Measurements from ENCODE around the gene PABPN1. TPM values are rescaled to one million over a fixed set of nuclear protein-coding genes. Genes with fewer than 3 reads are reported as not detected.
A peak's percentile ranks its signal among the peaks of the same experiment; 100 is the strongest.

The PABPN1 gene
- total and polyA plus RNA-seq, 9 of the 15 experiments (the other 6 are each of a cell fraction or from before 2014, with no cell fraction given) = 32.6 to 388 (median 178) TPM

- TF ChIP-seq POLR3A (IDR thresholded peaks at IDR 0.05; ENCODE audit: borderline replicate concordance, extremely low read depth, insufficient read depth, insufficient read length) = no peak
- TF ChIP-seq NFE2 (IDR thresholded peaks at IDR 0.05; ENCODE audit: low read depth) = peak; percentile 55
- no peak for TF ChIP-seq ZNF263 (CRISPR knock-in tag; IDR thresholded peaks at IDR 0.05; ENCODE audit: borderline replicate concordance)
- no peak for TF ChIP-seq SLC30A9 (CRISPR knock-in tag; IDR thresholded peaks at IDR 0.05)
- no peak for TF ChIP-seq CEBPG (CRISPR knock-in tag; IDR thresholded peaks at IDR 0.05)
- TF ChIP-seq CEBPG (tag; conservative IDR thresholded peaks at IDR 0.05 in 1 of 2, IDR thresholded peaks at IDR 0.05 in 1 of 2) = no peak
- no peak for TF ChIP-seq DIDO1 (tag; IDR thresholded peaks at IDR 0.05; ENCODE audit: low read depth)
- no peak for TF ChIP-seq POLR3G (IDR thresholded peaks at IDR 0.05; ENCODE audit: extremely low read depth, insufficient read length, insufficient replicate concordance)
- TF ChIP-seq HNRNPUL1 (IDR thresholded peaks at IDR 0.05; ENCODE audit: low read length) = no peak
- TF ChIP-seq SREBF1 (IDR thresholded peaks at IDR 0.05; ENCODE audit: borderline replicate concordance, low read depth, low read length) = no peak
- no peak for TF ChIP-seq COPS2 (conservative IDR thresholded peaks at IDR 0.05)
- no peak for TF ChIP-seq ZFPM2 (CRISPR knock-in tag; IDR thresholded peaks at IDR 0.05)
- TF ChIP-seq CHD4 (IDR thresholded peaks at IDR 0.05; ENCODE audit: insufficient read depth, insufficient replicate concordance, low read depth, low read length, poor library complexity, severe bottlenecking) = no peak
- no peak for TF ChIP-seq RUNX1 (IDR thresholded peaks at IDR 0.05; ENCODE audit: low read depth)
- no peak for TF ChIP-seq ELF2 (CRISPR knock-in tag; IDR thresholded peaks at IDR 0.05)
- TF ChIP-seq MYNN (IDR thresholded peaks at IDR 0.05) = no peak
- TF ChIP-seq MYNN (CRISPR knock-in tag; IDR thresholded peaks at IDR 0.05) = no peak
- TF ChIP-seq USF2 (CRISPR knock-in tag; IDR thresholded peaks at IDR 0.05) = no peak
- no peak for TF ChIP-seq MYBL2 (IDR thresholded peaks at IDR 0.05; ENCODE audit: low read depth)
- no peak for TF ChIP-seq MYBL2 (CRISPR knock-in tag; IDR thresholded peaks at IDR 0.05; ENCODE audit: borderline replicate concordance)
- no peak for TF ChIP-seq GTF2B (IDR thresholded peaks at IDR 0.05; ENCODE audit: extremely low read depth, insufficient read length)
- TF ChIP-seq CBFA2T2 (conservative IDR thresholded peaks at IDR 0.05) = no peak
- no peak for TF ChIP-seq NCOA6 (IDR thresholded peaks at IDR 0.05)
- TF ChIP-seq, protein P1, sequence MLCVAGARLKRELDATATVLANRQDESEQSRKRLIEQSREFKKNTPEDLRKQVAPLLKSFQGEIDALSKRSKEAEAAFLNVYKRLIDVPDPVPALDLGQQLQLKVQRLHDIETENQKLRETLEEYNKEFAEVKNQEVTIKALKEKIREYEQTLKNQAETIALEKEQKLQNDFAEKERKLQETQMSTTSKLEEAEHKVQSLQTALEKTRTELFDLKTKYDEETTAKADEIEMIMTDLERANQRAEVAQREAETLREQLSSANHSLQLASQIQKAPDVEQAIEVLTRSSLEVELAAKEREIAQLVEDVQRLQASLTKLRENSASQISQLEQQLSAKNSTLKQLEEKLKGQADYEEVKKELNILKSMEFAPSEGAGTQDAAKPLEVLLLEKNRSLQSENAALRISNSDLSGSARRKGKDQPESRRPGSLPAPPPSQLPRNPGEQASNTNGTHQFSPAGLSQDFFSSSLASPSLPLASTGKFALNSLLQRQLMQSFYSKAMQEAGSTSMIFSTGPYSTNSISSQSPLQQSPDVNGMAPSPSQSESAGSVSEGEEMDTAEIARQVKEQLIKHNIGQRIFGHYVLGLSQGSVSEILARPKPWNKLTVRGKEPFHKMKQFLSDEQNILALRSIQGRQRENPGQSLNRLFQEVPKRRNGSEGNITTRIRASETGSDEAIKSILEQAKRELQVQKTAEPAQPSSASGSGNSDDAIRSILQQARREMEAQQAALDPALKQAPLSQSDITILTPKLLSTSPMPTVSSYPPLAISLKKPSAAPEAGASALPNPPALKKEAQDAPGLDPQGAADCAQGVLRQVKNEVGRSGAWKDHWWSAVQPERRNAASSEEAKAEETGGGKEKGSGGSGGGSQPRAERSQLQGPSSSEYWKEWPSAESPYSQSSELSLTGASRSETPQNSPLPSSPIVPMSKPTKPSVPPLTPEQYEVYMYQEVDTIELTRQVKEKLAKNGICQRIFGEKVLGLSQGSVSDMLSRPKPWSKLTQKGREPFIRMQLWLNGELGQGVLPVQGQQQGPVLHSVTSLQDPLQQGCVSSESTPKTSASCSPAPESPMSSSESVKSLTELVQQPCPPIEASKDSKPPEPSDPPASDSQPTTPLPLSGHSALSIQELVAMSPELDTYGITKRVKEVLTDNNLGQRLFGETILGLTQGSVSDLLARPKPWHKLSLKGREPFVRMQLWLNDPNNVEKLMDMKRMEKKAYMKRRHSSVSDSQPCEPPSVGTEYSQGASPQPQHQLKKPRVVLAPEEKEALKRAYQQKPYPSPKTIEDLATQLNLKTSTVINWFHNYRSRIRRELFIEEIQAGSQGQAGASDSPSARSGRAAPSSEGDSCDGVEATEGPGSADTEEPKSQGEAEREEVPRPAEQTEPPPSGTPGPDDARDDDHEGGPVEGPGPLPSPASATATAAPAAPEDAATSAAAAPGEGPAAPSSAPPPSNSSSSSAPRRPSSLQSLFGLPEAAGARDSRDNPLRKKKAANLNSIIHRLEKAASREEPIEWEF (CRISPR knock-in tag; IDR thresholded peaks at IDR 0.05) = no peak
These were observed 26.3 kb upstream of the PABPN1 start (continued) for GRCh38 chr14:23294734-23295561.

Measured in K562 (cell line).